Transverse colon (tissue), 4 donors: ENCODE results near the gene CAST. TPM values are rescaled to one million over a fixed set of nuclear protein-coding genes. Genes with fewer than 3 reads are reported as not detected.

Experiments used
- DNase-seq: peaks from one replicate; pipeline ENCODE4 v3.0.0-alpha.2; 2019
- H3K27ac ChIP-seq, 4 donors: fragments of 200-600 bp; sonication (generic); 2 replicates each; pipeline ENCODE4 v1.5.1; 2016 to 2018; ENCODE audit warnings: inconsistent platforms in 4 of 4
- H3K27me3 ChIP-seq: fragments of 200-600 bp; sonication (generic); 2 replicates; pipeline ENCODE4 v1.5.1; 2017; ENCODE audit warnings: inconsistent platforms
- H3K36me3 ChIP-seq, 4 donors: fragments of 200-600 bp; sonication (generic); 2 replicates each; pipeline ENCODE4 v1.5.1; 2017 to 2019; ENCODE audit warnings: inconsistent platforms in 4 of 4
- H3K4me1 ChIP-seq, 4 donors: fragments of 200-600 bp; sonication (generic); 2 replicates each; pipeline ENCODE4 v1.5.1; 2017 to 2020; ENCODE audit warnings: inconsistent platforms in 4 of 4
- H3K4me3 ChIP-seq, 4 donors: fragments of 200-600 bp; sonication (generic); 1 replicate in 1 of 4; 2 replicates in 3 of 4; pipeline versions ENCODE4 v1.5.1 to v1.6.1; 2017 to 2019; ENCODE audit warnings: inconsistent platforms in 4 of 4
- H3K9me3 ChIP-seq, 2 donors: fragments of 200-600 bp; sonication (generic); 2 replicates each; pipeline ENCODE4 v1.5.1; 2017 to 2019; ENCODE audit warnings: inconsistent platforms in 2 of 2
- CTCF ChIP-seq, 5 experiments: fragments of 200-600 bp in 3 of 5; fragments of 450-650 bp in 2 of 5; sonication (generic) in 3 of 5; IDR thresholded peaks; 1 replicate in 2 of 5; 2 replicates in 3 of 5; pipeline ENCODE4 v1.5.1; 2016 to 2017; ENCODE audit warnings: antibody characterized with exemption in 5 of 5, inconsistent platforms in 3 of 5, mild to moderate bottlenecking in 2 of 5, moderate library complexity in 1 of 5
- EP300 ChIP-seq: sonication (generic); formaldehyde crosslinking; IDR thresholded peaks from one replicate; pipeline ENCODE4 v1.6.1; 2017; ENCODE audit warnings: antibody characterized with exemption, low read depth
- POLR2A ChIP-seq: fragments of 450-650 bp; IDR thresholded peaks from one replicate; pipeline ENCODE4 v1.6.1; 2016; ENCODE audit warnings: antibody characterized with exemption, mild to moderate bottlenecking, moderate library complexity
- POLR2AphosphoS5 ChIP-seq, 3 donors: sonication (generic); formaldehyde crosslinking; IDR thresholded peaks; one replicate each; pipeline ENCODE4 v1.6.1; 2016; ENCODE audit warnings: antibody characterized with exemption in 3 of 3
- WGBS, 2 donors: methylation state at CpG; one replicate each; pipeline ENCODE4 v1.1.5; 2018; ENCODE audit warnings: low coverage in 1 of 2; 5-methylcytosine and 5-hydroxymethylcytosine counted together
- in situ Hi-C, 4 donors: fragments of 200-750 bp; cut with MboI; loops; one replicate each; pipeline versions ENCODE4 v1.15.0 to v1.15.1; 2017; ENCODE audit warnings: low sequenced_read_pairs in 3 of 4, low pct_ligation_motif_present in 1 of 4, low pct_unique_long_range_greater_than_20kb in 1 of 4
- intact Hi-C: fragments of 100-400 bp; cut with DNase I; formaldehyde crosslinking; loops from one replicate; pipeline ENCODE4 v1.15.1; 2023; ENCODE audit warnings: low total_unique reads
- total RNA-seq, 4 donors: library from RNA; depleted of rRNA; stranded (reverse); fragments of >200 nt; gene quantifications; one replicate each; pipeline ENCODE4 v1.1.0, GENCODE V29; 2016

Gene CAST
- total RNA-seq, 4 donors from 2014 or later = 237 to 556 (median 335) TPM

GRCh38 chr5:96772111-96772510 is 109.9 kb downstream of the CAST start:
- Histone ChIP-seq H3K4me1 (no peaks in the 10 kb centered on the region), H3K4me3 (no peak overlapping the region), H3K36me3 (peaks cover 0 to 92% (median 41%) of the 10 kb centered on the region in 4 donors), H3K27me3 (no peaks in the 10 kb centered on the region), H3K27ac (no peak overlapping the region), H3K9me3 (no peaks in the 10 kb centered on the region)
- in situ Hi-C loops = loop anchor here in 1 of 4 donors (25.0 kb wide), 1 partner anchor 390 kb away; no protein-coding TSS in a partner anchor
- intact Hi-C loops = no loop called here
- TF ChIP-seq EP300 (no peak), POLR2AphosphoS5 (IDR thresholded peaks at IDR 0.05) (no peak), CTCF (IDR thresholded peaks at IDR 0.05) (no peak), POLR2A (no peak)
- 86 to 100% methylated on average over 1 of the region's 1 CpG for WGBS, 2 donors
- no peak for DNase-seq

DNA sequence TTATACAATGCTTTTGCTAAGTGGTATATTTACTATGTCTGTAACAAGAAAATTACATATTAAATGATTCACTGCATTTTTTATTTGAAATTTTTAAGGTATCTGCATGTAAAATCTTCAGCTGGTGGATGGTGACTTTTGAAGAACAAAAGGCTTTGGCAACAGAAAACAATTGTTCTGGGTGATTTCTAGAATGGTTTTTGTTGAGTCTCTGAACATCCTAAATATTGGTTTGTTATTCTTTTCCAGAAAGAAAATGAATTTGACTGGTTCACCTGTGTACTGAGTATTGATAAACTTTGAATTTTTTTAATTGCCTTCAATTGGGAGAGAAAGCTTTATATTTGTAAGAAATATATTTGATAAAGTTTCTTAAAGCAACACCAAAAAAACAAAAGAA is 110.4 kb downstream of the CAST start:
- Histone ChIP-seq H3K27ac (no peak overlapping the region), H3K27me3 (no peaks in the 10 kb centered on the region), H3K4me3 (no peak overlapping the region), H3K4me1 (no peaks in the 10 kb centered on the region), H3K36me3 (peaks cover 0 to 88% (median 39%) of the 10 kb centered on the region in 4 donors), H3K9me3 (no peaks in the 10 kb centered on the region)
- TF ChIP-seq EP300 (no peak), CTCF (IDR thresholded peaks at IDR 0.05) (no peak), POLR2AphosphoS5 (IDR thresholded peaks at IDR 0.05) (no peak), POLR2A (no peak)
- intact Hi-C loops (no loop called here), in situ Hi-C loops (loop anchor here in 1 of 4 donors (25.0 kb wide), 1 partner anchor 390 kb away; no protein-coding TSS in a partner anchor)
- no peak for DNase-seq

DNA sequence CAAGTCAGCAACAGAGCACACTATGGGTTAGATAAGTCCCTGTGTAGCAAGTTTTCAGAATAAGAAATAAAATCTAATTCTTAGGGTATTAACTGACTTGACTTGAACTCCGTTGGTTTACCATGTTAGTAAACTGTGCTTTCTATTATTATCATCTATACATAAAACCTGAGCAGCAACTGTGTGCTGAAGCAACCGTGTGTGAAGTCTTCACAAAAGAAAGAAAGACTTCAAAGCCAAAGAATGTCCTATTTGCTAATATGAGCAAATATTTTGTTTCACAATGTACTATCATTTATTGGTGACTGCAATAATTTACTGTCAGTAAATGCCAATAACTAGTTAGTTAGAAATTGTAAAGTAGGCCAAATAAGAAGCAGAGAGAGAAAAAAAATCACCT is 112.9 kb downstream of the CAST start:
- WGBS, 2 donors = 90 to 100% methylated on average over 2 of the region's 2 CpGs
- no peaks in the 10 kb centered on the region for H3K27me3 ChIP-seq
- H3K27ac ChIP-seq = no peak overlapping the region
- intact Hi-C loops (no loop called here), in situ Hi-C loops (no loop called here)
- peaks cover 0 to 76% (median 33%) of the 10 kb centered on the region in 4 donors for H3K36me3 ChIP-seq
- H3K9me3 ChIP-seq = no peaks in the 10 kb centered on the region
- H3K4me3 ChIP-seq = no peak overlapping the region
- DNase-seq = no peak
- no peaks in the 10 kb centered on the region for H3K4me1 ChIP-seq
- TF ChIP-seq CTCF (IDR thresholded peaks at IDR 0.05) = no peak
- no peak for TF ChIP-seq POLR2AphosphoS5 (IDR thresholded peaks at IDR 0.05)
- TF ChIP-seq EP300 = no peak
- TF ChIP-seq POLR2A = no peak

GRCh38 chr5:96775689-96776088 is 113.5 kb downstream of the CAST start:
- DNase-seq = no peak
- no peak overlapping the region for H3K4me3 ChIP-seq
- TF ChIP-seq POLR2A (no peak), EP300 (no peak), POLR2AphosphoS5 (IDR thresholded peaks at IDR 0.05) (no peak), CTCF (IDR thresholded peaks at IDR 0.05) (no peak)
- no peaks in the 10 kb centered on the region for H3K27me3 ChIP-seq
- in situ Hi-C loops = no loop called here
- H3K4me1 ChIP-seq = peaks cover 0 to 5% (median 2%) of the 10 kb centered on the region in 4 donors
- H3K36me3 ChIP-seq = peaks cover 0 to 76% (median 30%) of the 10 kb centered on the region in 4 donors
- intact Hi-C loops = no loop called here
- WGBS, 2 donors = 98% methylated on average over 6 to 11 of the region's 11 CpGs
- peak overlapping the region in 3 of 4 donors; percentile 19 to 28 (median 22) for H3K27ac ChIP-seq
- no peaks in the 10 kb centered on the region for H3K9me3 ChIP-seq
